Calu3 (cell line): ENCODE data around the gene SEZ6L. TPM values are rescaled to one million over a fixed set of nuclear protein-coding genes. Genes with fewer than 3 reads are reported as not detected.
A peak's percentile ranks its signal among the peaks of the same experiment; 100 is the strongest.

Experiments
- BruUV-seq: library from RNA; stranded (reverse); fragments of 400-500 nt; replicated peaks from 2 replicates; lab custom pipeline; 2021; lab: Mats Ljungman, UMichigan
- CTCF ChIA-PET: fragments of 300-600 bp; sonication (Branson Sonifier 250); formaldehyde crosslinking; loops from one replicate; lab custom pipeline; 2022; ENCODE audit warnings: antibody characterized with exemption; lab: Charles Lee
- DNase-seq: peaks from one replicate; pipeline ENCODE4 v3.0.0; 2022
- H3K27ac Mint-ChIP-seq: one replicate; pipeline ENCODE4 v1.8.0; 2022; ENCODE audit warnings: mixed read lengths; ENCODE audit not compliant: unreplicated experiment
- H3K27me3 Mint-ChIP-seq: one replicate; pipeline ENCODE4 v1.8.0; 2022; ENCODE audit warnings: mixed read lengths; ENCODE audit not compliant: unreplicated experiment
- H3K36me3 Mint-ChIP-seq: one replicate; pipeline ENCODE4 v1.8.0; 2022; ENCODE audit warnings: mild to moderate bottlenecking, moderate library complexity, mixed read lengths; ENCODE audit not compliant: insufficient read depth, unreplicated experiment
- H3K4me1 Mint-ChIP-seq: one replicate; pipeline ENCODE4 v1.8.0; 2022; ENCODE audit warnings: mild to moderate bottlenecking, low read depth, mixed read lengths; ENCODE audit not compliant: unreplicated experiment
- H3K4me3 Mint-ChIP-seq: one replicate; pipeline ENCODE4 v1.8.0; 2022; ENCODE audit warnings: mild to moderate bottlenecking, low read depth, moderate library complexity, mixed read lengths; ENCODE audit not compliant: unreplicated experiment
- H3K9me3 Mint-ChIP-seq: one replicate; pipeline ENCODE4 v1.8.0; 2022; ENCODE audit warnings: low read depth, mixed read lengths; ENCODE audit not compliant: unreplicated experiment
- CTCF ChIP-seq: fragments of 200-600 bp; IDR thresholded peaks from one replicate; pipeline ENCODE4 v1.8.0; 2022; ENCODE audit warnings: antibody characterized with exemption; ENCODE audit not compliant: unreplicated experiment
- intact Hi-C: fragments of 100-400 bp; cut with micrococcal nuclease; formaldehyde crosslinking; loops from one replicate; pipeline ENCODE4 v1.10.0; 2022; ENCODE audit not compliant: unreplicated experiment
- total RNA-seq: library from RNA; stranded (reverse); gene quantifications from 2 replicates; pipeline ENCODE4 v1.2.3, GENCODE V29; 2022

SEZ6L gene
- total RNA-seq, 1 experiment from 2014 or later: not detected

- Mint-ChIP-seq H3K9me3 (no peaks in the 10 kb centered on the region), H3K27ac (peak within 1 kb of the TSS; percentile 37), H3K4me1 (no peaks in the 10 kb centered on the region), H3K4me3 (peak within 1 kb of the TSS; percentile 84), H3K27me3 (peaks cover 89% of the 10 kb centered on the region), H3K36me3 (peaks cover 17% of the 10 kb centered on the region)
- TF ChIP-seq CTCF: no peak
- peak; percentile 59 for DNase-seq
- no TSS peak for BruUV-seq
- intact Hi-C loops: no loop called here
- CTCF ChIA-PET: interaction anchor here (0.6 kb wide), 1 partner anchor 20 kb away, joined by 7 read pairs; no protein-coding TSS in a partner anchor
These were observed 259.5 kb downstream of the SEZ6L start, which contains the start of gene ASPHD2 for GRCh38 chr22:26428515-26429457. TSS of gene ASPHD2 (plus strand) at chr22:26429260. CDS start at chr22:26433616, 4,356 bp downstream.

GRCh38 chr22:26429458-26430286, 260.4 kb downstream of the SEZ6L start:
- no peak for TF ChIP-seq CTCF
- DNase-seq: no peak
- no peaks in the 10 kb centered on the region for H3K4me1 Mint-ChIP-seq
- H3K27me3 Mint-ChIP-seq: peaks cover 89% of the 10 kb centered on the region
- H3K4me3 Mint-ChIP-seq: peak overlapping the region; percentile 84
- BruUV-seq: no TSS peak
- intact Hi-C loops: no loop called here
- no peak overlapping the region for H3K27ac Mint-ChIP-seq
- H3K9me3 Mint-ChIP-seq: no peaks in the 10 kb centered on the region
- CTCF ChIA-PET: interaction anchor here (1.6 kb wide), 1 partner anchor 13 kb away, joined by 3 read pairs; no protein-coding TSS in a partner anchor
- H3K36me3 Mint-ChIP-seq: peaks cover 17% of the 10 kb centered on the region

GRCh38 chr22:26430600-26430999, 261.3 kb downstream of the SEZ6L start:
- CTCF ChIA-PET: interaction anchor here (1.0 to 1.6 kb wide), 3 partner anchors 11 to 69 kb away, joined by 3 to 4 read pairs (median 4); no protein-coding TSS in a partner anchor
- peaks cover 17% of the 10 kb centered on the region for H3K36me3 Mint-ChIP-seq
- H3K27ac Mint-ChIP-seq: no peak overlapping the region
- TF ChIP-seq CTCF: no peak
- intact Hi-C loops: no loop called here
- H3K4me3 Mint-ChIP-seq: peak overlapping the region; percentile 84
- no peaks in the 10 kb centered on the region for H3K9me3 Mint-ChIP-seq
- peaks cover 85% of the 10 kb centered on the region for H3K27me3 Mint-ChIP-seq
- no peaks in the 10 kb centered on the region for H3K4me1 Mint-ChIP-seq
- no peak for DNase-seq
- BruUV-seq: no TSS peak

- no peak for DNase-seq
- Mint-ChIP-seq H3K4me1 (peaks cover 4% of the 10 kb centered on the region), H3K9me3 (no peaks in the 10 kb centered on the region), H3K27ac (no peak overlapping the region), H3K36me3 (peaks cover 17% of the 10 kb centered on the region), H3K4me3 (no peak overlapping the region), H3K27me3 (peaks cover 76% of the 10 kb centered on the region)
- CTCF ChIA-PET: interaction anchor here (1.0 to 1.6 kb wide), 3 partner anchors 11 to 70 kb away, joined by 3 to 4 read pairs (median 4); no protein-coding TSS in a partner anchor
- intact Hi-C loops: no loop called here
- no TSS peak for BruUV-seq
- no peak for TF ChIP-seq CTCF
These were observed 262.2 kb downstream of the SEZ6L start for GRCh38 chr22:26431261-26431995.
